HCT116 (cell line): ENCODE results near the gene FAM114A1. TPM values are rescaled to one million over a fixed set of nuclear protein-coding genes. Genes with fewer than 3 reads are reported as not detected.

ENCODE experiments used
- ATAC-seq: fragments of 200-7000 bp; cut with Tn5 transposase; 2 replicates; pipeline ENCODE4 v1.9.1; 2020; ENCODE audit warnings: mild to moderate bottlenecking, moderate library complexity
- BruUV-seq: library from RNA; stranded (reverse); fragments of 400-500 nt; replicated peaks from 2 replicates; lab custom pipeline; 2021; lab: Mats Ljungman, UMichigan
- CTCF ChIA-PET: fragments of 300-600 bp; sonication (Branson Sonifier 250); formaldehyde crosslinking; loops from one replicate; lab custom pipeline; 2021; ENCODE audit warnings: antibody characterized with exemption; lab: Charles Lee
- POLR2A ChIA-PET: fragments of 300-600, 350-600 bp; sonication (Branson Sonifier 250); formaldehyde crosslinking; loops from one replicate; lab custom pipeline; 2021; ENCODE audit warnings: antibody characterized with exemption; lab: Charles Lee
- RAD21 ChIA-PET, 2 experiments: fragments of 300-600 bp; sonication (Branson Sonifier 250); formaldehyde crosslinking; loops; one replicate each; lab custom pipeline; 2023; ENCODE audit warnings: low total read pairs in 2 of 2; ENCODE audit not compliant: uncharacterized antibody in 2 of 2, unreplicated experiment in 2 of 2, low non-redundant PET in 1 of 2; lab: Charles Lee
- DNase-seq: peaks from one replicate; pipeline ENCODE4 v3.0.0-alpha.2; 2010; ENCODE audit warnings: low read depth, low spot score
- H2AFZ ChIP-seq: fragments of 200-600 bp; shearing (Covaris generic), sonication (generic); 2 replicates; pipeline ENCODE4 v1.6.1; 2017; ENCODE audit warnings: low read depth, mixed run types, mixed read lengths, antibody characterized with exemption, low read length; ENCODE audit not compliant: poor library complexity, severe bottlenecking
- H3K27ac ChIP-seq: 2 replicates; pipeline ENCODE4 v1.5.1; 2012; ENCODE audit warnings: low read depth, low read length
- H3K27me3 ChIP-seq: fragments of 200-600 bp; sonication (generic); 2 replicates; pipeline ENCODE4 v1.6.1; 2016; ENCODE audit warnings: mixed run types, low read length, mixed read lengths; ENCODE audit not compliant: insufficient read depth
- H3K36me3 ChIP-seq, 2 experiments: fragments of 200-500 bp in 1 of 2; fragments of 200-600 bp in 1 of 2; sonication (Bioruptor generic) in 1 of 2; sonication (generic) in 1 of 2; 2 replicates each; pipeline versions ENCODE4 v1.5.1 to v1.6.1; 2014 to 2016; ENCODE audit warnings: low read length in 2 of 2, inconsistent platforms in 1 of 2, mixed read lengths in 1 of 2, mixed run types in 1 of 2; ENCODE audit not compliant: insufficient read depth in 2 of 2, control insufficient read depth in 1 of 2
- H3K4me1 ChIP-seq, 2 experiments: fragments of 200-600 bp in 1 of 2; sonication (generic) in 1 of 2; 2 replicates each; pipeline versions ENCODE4 v1.5.1 to v1.6.1; 2012 to 2017; ENCODE audit warnings: low read length in 2 of 2, inconsistent platforms in 1 of 2, mild to moderate bottlenecking in 1 of 2, mixed read lengths in 1 of 2, mixed run types in 1 of 2, moderate library complexity in 1 of 2; ENCODE audit not compliant: insufficient read depth in 2 of 2, control insufficient read depth in 1 of 2
- H3K4me2 ChIP-seq: fragments of 200-600 bp; sonication (generic); 2 replicates; pipeline ENCODE4 v1.6.1; 2017; ENCODE audit warnings: mixed run types, low read length, mixed read lengths
- H3K4me3 ChIP-seq, 2 experiments: fragments of 200-600 bp in 1 of 2; sonication (generic) in 1 of 2; replicated peaks in 1 of 2; 2 replicates each; pipeline ENCODE4 v1.5.1; 2011 to 2016; ENCODE audit warnings: low read length in 2 of 2, control low read depth in 1 of 2, low read depth in 1 of 2, mild to moderate bottlenecking in 1 of 2, mixed read lengths in 1 of 2, mixed run types in 1 of 2
- H3K79me2 ChIP-seq: fragments of 200-600 bp; sonication (generic); 2 replicates; pipeline ENCODE4 v1.6.1; 2017; ENCODE audit warnings: mild to moderate bottlenecking, mixed run types, low read length, moderate library complexity, mixed read lengths; ENCODE audit not compliant: insufficient read depth
- H3K9ac ChIP-seq: fragments of 200-600 bp; sonication (generic); 2 replicates; pipeline ENCODE4 v1.6.1; 2016; ENCODE audit warnings: low read length, mixed read lengths
- H3K9me2 ChIP-seq: fragments of 200-600 bp; sonication (generic), shearing (Covaris generic); 2 replicates; pipeline ENCODE4 v1.6.1; 2017; ENCODE audit warnings: mixed run types, mild to moderate bottlenecking, moderate library complexity; ENCODE audit not compliant: insufficient read depth
- H3K9me3 ChIP-seq, 2 experiments: fragments of 200-500 bp in 1 of 2; fragments of 200-600 bp in 1 of 2; sonication (Bioruptor generic) in 1 of 2; sonication (generic) in 1 of 2; 2 replicates each; pipeline ENCODE4 v1.6.1; 2014 to 2017; ENCODE audit warnings: low read length in 2 of 2, mixed read lengths in 2 of 2, inconsistent platforms in 1 of 2, low read depth in 1 of 2, mild to moderate bottlenecking in 1 of 2, mixed run types in 1 of 2, moderate library complexity in 1 of 2; ENCODE audit not compliant: control insufficient read depth in 1 of 2, insufficient read depth in 1 of 2
- H4K20me1 ChIP-seq: fragments of 200-600 bp; sonication (generic), shearing (Covaris generic); 2 replicates; pipeline ENCODE4 v1.6.1; 2017; ENCODE audit warnings: mixed run types, mild to moderate bottlenecking, moderate library complexity; ENCODE audit not compliant: insufficient read depth
- CBX3 ChIP-seq: IDR thresholded peaks from 2 replicates; pipeline ENCODE4 v1.6.1; 2012; ENCODE audit warnings: low read depth
- FOSL1 ChIP-seq: IDR thresholded peaks from 2 replicates; pipeline ENCODE4 v1.6.1; 2012; ENCODE audit warnings: low read depth
- JUND ChIP-seq: IDR thresholded peaks from 2 replicates; pipeline ENCODE4 v1.6.1; 2012
- RAD21 ChIP-seq: IDR thresholded peaks from 2 replicates; pipeline ENCODE4 v1.6.1; 2012; ENCODE audit warnings: low read depth, mild to moderate bottlenecking
- SIN3A ChIP-seq: IDR thresholded peaks from 2 replicates; pipeline ENCODE4 v1.6.1; 2012; ENCODE audit warnings: low read depth
- SRF ChIP-seq: IDR thresholded peaks from 2 replicates; pipeline ENCODE4 v1.6.1; 2012; ENCODE audit warnings: low read depth
- TCF7L2 ChIP-seq: IDR thresholded peaks from 2 replicates; pipeline ENCODE4 v1.7.0; 2011; ENCODE audit warnings: borderline replicate concordance, inconsistent platforms; ENCODE audit not compliant: insufficient read depth, insufficient read length; ENCODE audit errors: extremely low read depth
- ZFX ChIP-seq: fragments of 450-650 bp; IDR thresholded peaks from 2 replicates; pipeline ENCODE4 v1.6.1; 2017
- intact Hi-C: fragments of 100-400 bp; cut with micrococcal nuclease; formaldehyde crosslinking; loops from 2 replicates; pipeline ENCODE4 v1.10.0; 2022
- total RNA-seq: library from RNA; stranded (reverse); gene quantifications from one replicate; pipeline ENCODE4 v1.2.1, GENCODE V29; 2021; ENCODE audit not compliant: unreplicated experiment
- TF ChIP-seq, protein P1 (sequence below), 3 experiments: fragments of 200-600 bp in 1 of 3; sonication (generic) in 1 of 3; IDR thresholded peaks in 2 of 3; conservative IDR thresholded peaks in 1 of 3; 2 replicates each; pipeline ENCODE4 v1.5.1; 2012 to 2017; ENCODE audit warnings: low read depth in 2 of 3, low read length in 2 of 3, antibody characterized with exemption in 1 of 3, borderline replicate concordance in 1 of 3, control low read depth in 1 of 3, mild to moderate bottlenecking in 1 of 3, mixed read lengths in 1 of 3, mixed run types in 1 of 3, moderate library complexity in 1 of 3; ENCODE audit not compliant: insufficient read depth in 1 of 3
- TF ChIP-seq, protein P2 (sequence below): IDR thresholded peaks from 2 replicates; pipeline ENCODE4 v1.6.1; 2012; ENCODE audit warnings: low read depth
- TF ChIP-seq, protein P3 (sequence below): IDR thresholded peaks from 2 replicates; pipeline ENCODE4 v1.6.1; 2012

Gene FAM114A1
- total RNA-seq, 1 experiment from 2014 or later = 35.6 TPM

DNA sequence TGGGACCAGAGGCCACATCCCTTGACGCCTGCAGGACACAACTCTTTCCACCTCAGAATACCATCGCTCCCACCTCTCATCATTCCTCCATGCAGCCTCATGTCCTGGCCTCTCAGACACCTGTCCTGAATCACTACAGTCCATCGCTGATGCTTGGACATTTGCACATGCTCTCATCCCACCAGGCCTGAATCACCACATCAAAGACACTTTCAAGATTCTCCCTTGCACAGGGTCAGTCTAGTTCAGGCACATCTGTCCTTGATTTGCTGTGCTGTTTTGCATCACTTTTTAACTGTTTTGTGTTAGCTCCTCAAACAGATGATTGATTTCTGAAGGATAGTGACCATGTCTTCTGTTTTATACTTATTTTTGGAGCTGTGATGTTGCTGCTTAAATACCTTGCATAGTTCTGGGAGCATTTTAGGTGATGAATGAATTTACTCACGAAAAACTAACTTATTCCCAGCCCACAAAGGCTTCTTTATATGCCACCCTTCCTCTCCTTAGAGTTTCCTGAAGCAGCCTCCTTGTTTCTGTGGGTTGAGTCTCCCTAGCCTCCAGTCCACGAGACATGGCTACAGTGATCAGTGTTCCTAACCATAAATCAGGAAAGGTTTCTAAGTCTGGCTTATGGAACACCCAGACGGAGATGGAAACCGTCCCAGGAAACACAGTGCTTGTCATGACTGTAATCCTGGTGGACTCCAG lies 2.6 kb downstream of the FAM114A1 start:
- no peak overlapping the region for H3K4me3 ChIP-seq
- no peaks in the 10 kb centered on the region for H3K9me2 ChIP-seq
- ATAC-seq (no peak), DNase-seq (no peak)
- H3K36me3 ChIP-seq = 0 out of 4 replicates have a peak, but pooled peaks cover 0 to 2% of the 10 kb centered on the region in 2 experiments
- POLR2A ChIA-PET = no interaction called here
- RAD21 ChIA-PET = no interaction called here
- H3K9ac ChIP-seq = no peak overlapping the region
- H3K9me3 ChIP-seq = no peaks in the 10 kb centered on the region
- H2AFZ ChIP-seq = no peak overlapping the region
- TF ChIP-seq JUND = no peak
- TF ChIP-seq TCF7L2 = no peak
- no peak for TF ChIP-seq FOSL1
- TF ChIP-seq SRF = no peak
- TF ChIP-seq RAD21 = no peak
- CTCF ChIA-PET = interaction anchor here (3.3 kb wide), 1 partner anchor 9 kb away, joined by 17 read pairs; no protein-coding TSS in a partner anchor
- H3K27me3 ChIP-seq = no peaks in the 10 kb centered on the region
- H3K79me2 ChIP-seq = peaks cover 22% of the 10 kb centered on the region; the same call in 1 of the 2 replicates
- peaks cover 7 to 28% of the 10 kb centered on the region in 2 experiments; a peak in 3 of 4 replicates for H3K4me1 ChIP-seq
- no TSS peak for BruUV-seq
- no peak overlapping the region for H3K27ac ChIP-seq
- intact Hi-C loops = no loop called here
- H4K20me1 ChIP-seq = no peaks in the 10 kb centered on the region
- H3K4me2 ChIP-seq = no peak overlapping the region

DNA sequence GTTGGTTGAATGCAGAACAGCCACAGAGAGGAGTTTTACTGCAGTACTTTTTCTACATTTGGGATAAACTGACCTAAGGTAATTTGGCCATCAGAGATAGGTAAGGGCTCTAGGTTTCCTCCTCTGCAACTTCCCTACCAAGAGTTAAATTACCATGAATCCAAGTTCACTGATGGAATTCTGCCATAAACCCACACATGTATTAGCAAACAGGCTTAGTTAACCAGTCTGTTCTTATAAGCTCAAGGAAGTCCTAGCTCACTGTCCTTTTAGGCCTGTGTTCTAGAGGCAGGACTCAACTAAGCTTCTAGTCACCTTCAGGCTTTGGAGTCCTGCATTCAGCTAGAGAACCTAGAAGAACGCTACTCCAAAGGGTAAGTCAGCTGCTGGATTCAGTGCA lies 4.0 kb downstream of the FAM114A1 start:
- Histone ChIP-seq H3K79me2 (peaks cover 22% of the 10 kb centered on the region; the same call in 1 of the 2 replicates), H4K20me1 (no peaks in the 10 kb centered on the region), H3K27me3 (no peaks in the 10 kb centered on the region), H3K36me3 (0 out of 4 replicates have a peak, but pooled peaks cover 0 to 2% of the 10 kb centered on the region in 2 experiments), H3K4me1 (peaks cover 5 to 22% of the 10 kb centered on the region in 2 experiments; a peak in 3 of 4 replicates), H3K9me2 (no peaks in the 10 kb centered on the region), H2AFZ (no peak overlapping the region), H3K9me3 (no peaks in the 10 kb centered on the region), H3K9ac (no peak overlapping the region), H3K4me2 (no peak overlapping the region), H3K27ac (no peak overlapping the region), H3K4me3 (no peak overlapping the region)
- POLR2A ChIA-PET = no interaction called here
- DNase-seq (no peak), ATAC-seq (no peak)
- CTCF ChIA-PET = interaction anchor here (0.8 to 3.3 kb wide), 2 partner anchors 11 to 112 kb away, joined by 3 to 17 read pairs; no protein-coding TSS in a partner anchor
- no TSS peak for BruUV-seq
- RAD21 ChIA-PET = no interaction called here
- intact Hi-C loops = no loop called here
- TF ChIP-seq JUND (no peak), ZFX (no peak), CBX3 (no peak), FOSL1 (no peak), SIN3A (no peak), TCF7L2 (no peak)
- TF ChIP-seq, protein P1, sequence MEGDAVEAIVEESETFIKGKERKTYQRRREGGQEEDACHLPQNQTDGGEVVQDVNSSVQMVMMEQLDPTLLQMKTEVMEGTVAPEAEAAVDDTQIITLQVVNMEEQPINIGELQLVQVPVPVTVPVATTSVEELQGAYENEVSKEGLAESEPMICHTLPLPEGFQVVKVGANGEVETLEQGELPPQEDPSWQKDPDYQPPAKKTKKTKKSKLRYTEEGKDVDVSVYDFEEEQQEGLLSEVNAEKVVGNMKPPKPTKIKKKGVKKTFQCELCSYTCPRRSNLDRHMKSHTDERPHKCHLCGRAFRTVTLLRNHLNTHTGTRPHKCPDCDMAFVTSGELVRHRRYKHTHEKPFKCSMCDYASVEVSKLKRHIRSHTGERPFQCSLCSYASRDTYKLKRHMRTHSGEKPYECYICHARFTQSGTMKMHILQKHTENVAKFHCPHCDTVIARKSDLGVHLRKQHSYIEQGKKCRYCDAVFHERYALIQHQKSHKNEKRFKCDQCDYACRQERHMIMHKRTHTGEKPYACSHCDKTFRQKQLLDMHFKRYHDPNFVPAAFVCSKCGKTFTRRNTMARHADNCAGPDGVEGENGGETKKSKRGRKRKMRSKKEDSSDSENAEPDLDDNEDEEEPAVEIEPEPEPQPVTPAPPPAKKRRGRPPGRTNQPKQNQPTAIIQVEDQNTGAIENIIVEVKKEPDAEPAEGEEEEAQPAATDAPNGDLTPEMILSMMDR (IDR thresholded peaks at IDR 0.05 in 2 of 3, conservative IDR thresholded peaks at IDR 0.05 in 1 of 3; ENCODE audit: borderline replicate concordance in 1 of 3, insufficient read depth in 1 of 3, low read depth in 2 of 3, low read length in 2 of 3) = no peak
- TF ChIP-seq, protein P2, sequence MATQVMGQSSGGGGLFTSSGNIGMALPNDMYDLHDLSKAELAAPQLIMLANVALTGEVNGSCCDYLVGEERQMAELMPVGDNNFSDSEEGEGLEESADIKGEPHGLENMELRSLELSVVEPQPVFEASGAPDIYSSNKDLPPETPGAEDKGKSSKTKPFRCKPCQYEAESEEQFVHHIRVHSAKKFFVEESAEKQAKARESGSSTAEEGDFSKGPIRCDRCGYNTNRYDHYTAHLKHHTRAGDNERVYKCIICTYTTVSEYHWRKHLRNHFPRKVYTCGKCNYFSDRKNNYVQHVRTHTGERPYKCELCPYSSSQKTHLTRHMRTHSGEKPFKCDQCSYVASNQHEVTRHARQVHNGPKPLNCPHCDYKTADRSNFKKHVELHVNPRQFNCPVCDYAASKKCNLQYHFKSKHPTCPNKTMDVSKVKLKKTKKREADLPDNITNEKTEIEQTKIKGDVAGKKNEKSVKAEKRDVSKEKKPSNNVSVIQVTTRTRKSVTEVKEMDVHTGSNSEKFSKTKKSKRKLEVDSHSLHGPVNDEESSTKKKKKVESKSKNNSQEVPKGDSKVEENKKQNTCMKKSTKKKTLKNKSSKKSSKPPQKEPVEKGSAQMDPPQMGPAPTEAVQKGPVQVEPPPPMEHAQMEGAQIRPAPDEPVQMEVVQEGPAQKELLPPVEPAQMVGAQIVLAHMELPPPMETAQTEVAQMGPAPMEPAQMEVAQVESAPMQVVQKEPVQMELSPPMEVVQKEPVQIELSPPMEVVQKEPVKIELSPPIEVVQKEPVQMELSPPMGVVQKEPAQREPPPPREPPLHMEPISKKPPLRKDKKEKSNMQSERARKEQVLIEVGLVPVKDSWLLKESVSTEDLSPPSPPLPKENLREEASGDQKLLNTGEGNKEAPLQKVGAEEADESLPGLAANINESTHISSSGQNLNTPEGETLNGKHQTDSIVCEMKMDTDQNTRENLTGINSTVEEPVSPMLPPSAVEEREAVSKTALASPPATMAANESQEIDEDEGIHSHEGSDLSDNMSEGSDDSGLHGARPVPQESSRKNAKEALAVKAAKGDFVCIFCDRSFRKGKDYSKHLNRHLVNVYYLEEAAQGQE = no peak
- TF ChIP-seq, protein P3, sequence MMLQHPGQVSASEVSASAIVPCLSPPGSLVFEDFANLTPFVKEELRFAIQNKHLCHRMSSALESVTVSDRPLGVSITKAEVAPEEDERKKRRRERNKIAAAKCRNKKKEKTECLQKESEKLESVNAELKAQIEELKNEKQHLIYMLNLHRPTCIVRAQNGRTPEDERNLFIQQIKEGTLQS = no peak
